Measurements from ENCODE around the gene MMD2.

The MMD2 gene

DNA sequence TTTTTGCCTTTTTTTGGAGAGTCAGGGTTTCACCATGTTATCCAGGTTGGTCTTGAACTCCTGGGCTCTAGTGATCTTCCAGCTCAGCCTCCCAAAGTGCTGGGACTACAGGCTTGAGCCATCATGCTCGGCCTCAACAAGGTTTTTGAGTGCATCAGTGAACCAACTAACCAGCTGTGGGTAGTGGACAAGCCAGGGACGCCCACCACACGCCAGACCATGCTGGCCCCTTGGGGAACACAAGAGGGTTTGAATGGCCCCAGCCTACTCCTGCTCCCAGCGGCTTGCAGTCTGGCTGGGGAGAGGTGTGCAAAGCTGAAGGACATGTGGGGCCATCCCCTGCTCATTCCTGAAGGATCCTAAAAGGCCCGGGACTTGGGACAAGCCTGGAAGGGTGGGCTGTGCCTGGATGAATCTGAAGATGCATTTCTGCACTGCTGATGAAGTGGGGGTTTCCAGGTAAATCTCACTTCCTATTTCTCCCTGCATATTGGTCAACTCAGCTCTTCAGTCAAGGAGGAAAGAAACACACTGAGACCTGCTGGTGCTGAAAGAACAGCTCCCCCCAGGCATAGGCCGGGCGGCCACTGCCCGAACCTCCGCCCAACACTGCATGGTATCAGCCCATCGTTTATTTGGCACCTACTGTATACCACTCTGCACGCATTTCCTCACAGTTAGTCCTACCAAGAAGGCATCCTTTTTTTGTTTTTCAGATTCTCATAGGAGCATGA, 6.9 kb downstream of the MMD2 start:
- peaks cover 12% of the 10 kb centered on the region for H3K27me3 ChIP-seq (ENCODE audit: control insufficient read depth, insufficient read depth, low read length)
- no peak overlapping the region for H3K9ac ChIP-seq (ENCODE audit: low read length)
- no peaks in the 10 kb centered on the region for H3K36me3 ChIP-seq (ENCODE audit: control insufficient read depth, low read depth, low read length)
- H3K27ac ChIP-seq (ENCODE audit: low read length) = no peak overlapping the region
- no peak overlapping the region for H3K4me3 ChIP-seq (ENCODE audit: low read length)
- no peaks in the 10 kb centered on the region for H3K4me1 ChIP-seq (ENCODE audit: control insufficient read depth, low read depth, low read length)
- H3K9me3 ChIP-seq (ENCODE audit: control insufficient read depth, low read depth, low read length) = no peaks in the 10 kb centered on the region

DNA sequence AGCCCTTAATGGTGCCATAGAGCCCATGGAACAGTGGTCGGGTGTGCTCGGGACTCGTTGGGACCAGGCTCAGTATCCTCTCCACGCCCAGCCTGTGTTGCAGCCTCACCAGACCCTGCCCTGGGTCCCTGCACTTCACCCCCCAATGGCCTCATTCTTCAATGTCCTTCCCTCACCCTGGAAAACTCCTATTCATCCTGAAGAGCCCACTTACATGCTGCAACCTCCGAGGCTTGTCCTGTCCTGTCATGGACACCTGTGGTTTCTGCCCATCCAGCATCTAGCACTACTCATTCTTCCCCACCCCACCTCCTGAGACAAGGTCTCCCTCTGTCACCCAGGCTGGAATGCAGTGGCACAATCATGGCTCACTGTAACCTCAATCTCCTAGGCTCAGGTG, 7.7 kb downstream of the MMD2 start:
- peaks cover 7% of the 10 kb centered on the region for H3K27me3 ChIP-seq (ENCODE audit: control insufficient read depth, insufficient read depth, low read length)
- no peaks in the 10 kb centered on the region for H3K9me3 ChIP-seq (ENCODE audit: control insufficient read depth, low read depth, low read length)
- no peaks in the 10 kb centered on the region for H3K4me1 ChIP-seq (ENCODE audit: control insufficient read depth, low read depth, low read length)
- H3K4me3 ChIP-seq (ENCODE audit: low read length) = no peak overlapping the region
- no peak overlapping the region for H3K9ac ChIP-seq (ENCODE audit: low read length)
- H3K36me3 ChIP-seq (ENCODE audit: control insufficient read depth, low read depth, low read length) = no peaks in the 10 kb centered on the region
- no peak overlapping the region for H3K27ac ChIP-seq (ENCODE audit: low read length)

DNA sequence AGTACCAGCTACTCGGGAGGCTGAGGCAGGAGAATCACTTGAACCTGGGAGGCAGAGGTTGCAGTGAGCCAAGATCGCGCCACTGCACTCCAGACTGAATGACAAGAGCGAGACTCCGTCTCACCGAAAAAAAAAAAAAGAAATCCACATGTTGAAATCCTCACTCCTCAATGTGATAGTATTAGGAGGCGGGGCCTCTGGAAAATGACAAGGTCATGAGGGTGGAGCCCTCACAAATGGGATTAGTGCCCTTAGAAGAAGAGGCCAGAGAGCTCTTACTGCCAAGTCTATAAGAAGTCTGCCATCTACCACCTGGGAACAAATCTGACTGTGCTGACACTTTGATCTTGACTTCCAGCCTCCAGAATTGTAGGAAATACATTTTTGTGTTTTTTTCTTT, 10.6 kb downstream of the MMD2 start:
- Histone ChIP-seq H3K36me3 (ENCODE audit: control insufficient read depth, low read depth, low read length) (no peaks in the 10 kb centered on the region), H3K9ac (ENCODE audit: low read length) (no peak overlapping the region), H3K4me1 (ENCODE audit: control insufficient read depth, low read depth, low read length) (no peaks in the 10 kb centered on the region), H3K27ac (ENCODE audit: low read length) (no peak overlapping the region), H3K27me3 (ENCODE audit: control insufficient read depth, insufficient read depth, low read length) (no peaks in the 10 kb centered on the region), H3K9me3 (ENCODE audit: control insufficient read depth, low read depth, low read length) (no peaks in the 10 kb centered on the region), H3K4me3 (ENCODE audit: low read length) (no peak overlapping the region)

DNA sequence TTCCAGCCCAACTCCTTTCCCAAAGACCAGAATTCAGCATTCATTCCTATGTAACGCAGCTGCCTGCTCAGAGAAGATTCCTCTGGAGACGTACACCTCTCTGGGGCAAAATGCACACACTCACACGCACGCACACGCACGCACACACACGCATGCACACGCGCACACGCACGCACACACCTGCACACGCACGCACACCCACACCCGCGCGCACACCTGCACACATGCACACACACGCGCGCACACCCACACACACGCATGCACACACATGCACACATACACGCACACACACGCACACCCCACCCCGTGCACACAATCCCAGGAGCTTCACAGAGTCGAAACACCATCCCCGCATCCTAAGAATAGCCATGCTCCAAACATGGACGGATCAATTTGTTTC, 13.0 kb downstream of the MMD2 start:
- Histone ChIP-seq H3K4me1 (ENCODE audit: control insufficient read depth, low read depth, low read length) (no peaks in the 10 kb centered on the region), H3K36me3 (ENCODE audit: control insufficient read depth, low read depth, low read length) (no peaks in the 10 kb centered on the region), H3K27ac (ENCODE audit: low read length) (no peak overlapping the region), H3K4me3 (ENCODE audit: low read length) (no peak overlapping the region), H3K27me3 (ENCODE audit: control insufficient read depth, insufficient read depth, low read length) (no peaks in the 10 kb centered on the region), H3K9me3 (ENCODE audit: control insufficient read depth, low read depth, low read length) (no peaks in the 10 kb centered on the region), H3K9ac (ENCODE audit: low read length) (no peak overlapping the region)

DNA sequence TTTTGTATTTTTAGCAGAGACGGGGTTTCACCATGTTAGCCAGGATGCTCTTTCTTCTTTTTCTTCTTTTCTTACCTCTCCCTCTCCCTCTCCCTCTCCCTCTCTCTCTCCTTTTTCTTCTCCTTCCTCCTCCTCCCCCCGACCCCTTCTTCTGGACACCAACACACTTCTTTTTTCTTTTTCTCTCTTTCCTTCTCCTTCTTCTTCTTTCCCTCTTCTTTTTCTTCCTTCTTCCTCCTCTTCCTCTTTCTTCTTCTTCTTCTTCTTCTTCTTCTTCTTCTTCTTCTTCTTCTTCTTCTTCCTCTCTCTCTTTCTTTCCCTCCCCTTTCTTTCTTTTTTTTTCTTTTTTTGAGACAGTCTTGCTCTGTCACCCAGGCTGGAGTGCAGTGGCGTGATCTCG, 14.0 kb downstream of the MMD2 start:
- Histone ChIP-seq H3K36me3 (ENCODE audit: control insufficient read depth, low read depth, low read length) (no peaks in the 10 kb centered on the region), H3K9ac (ENCODE audit: low read length) (no peak overlapping the region), H3K4me3 (ENCODE audit: low read length) (no peak overlapping the region), H3K4me1 (ENCODE audit: control insufficient read depth, low read depth, low read length) (no peaks in the 10 kb centered on the region), H3K27me3 (ENCODE audit: control insufficient read depth, insufficient read depth, low read length) (no peaks in the 10 kb centered on the region), H3K27ac (ENCODE audit: low read length) (no peak overlapping the region), H3K9me3 (ENCODE audit: control insufficient read depth, low read depth, low read length) (no peaks in the 10 kb centered on the region)

DNA sequence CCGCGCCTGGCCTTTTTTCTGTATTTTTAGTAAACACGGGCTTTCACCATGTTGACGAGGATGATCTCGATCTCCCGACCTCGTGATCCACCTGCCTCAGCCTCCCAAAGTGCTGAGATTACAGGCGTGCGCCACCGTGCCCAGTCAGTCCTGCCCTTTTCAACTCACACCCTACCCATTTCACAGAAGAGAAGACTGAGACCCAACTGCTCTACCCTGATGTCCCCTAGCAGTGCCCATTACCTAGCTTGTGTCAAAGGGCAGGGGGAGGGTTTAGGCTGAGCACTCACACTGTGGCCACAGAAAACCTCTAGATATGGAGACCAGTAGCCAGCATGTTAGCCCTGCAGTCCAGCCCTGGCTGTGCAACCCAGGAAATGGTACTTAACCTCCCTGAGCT, 15.7 kb downstream of the MMD2 start:
- Histone ChIP-seq H3K9ac (ENCODE audit: low read length) (no peak overlapping the region), H3K4me1 (ENCODE audit: control insufficient read depth, low read depth, low read length) (no peaks in the 10 kb centered on the region), H3K36me3 (ENCODE audit: control insufficient read depth, low read depth, low read length) (no peaks in the 10 kb centered on the region), H3K27ac (ENCODE audit: low read length) (no peak overlapping the region), H3K9me3 (ENCODE audit: control insufficient read depth, low read depth, low read length) (no peaks in the 10 kb centered on the region), H3K27me3 (ENCODE audit: control insufficient read depth, insufficient read depth, low read length) (no peaks in the 10 kb centered on the region), H3K4me3 (ENCODE audit: low read length) (no peak overlapping the region)

DNA sequence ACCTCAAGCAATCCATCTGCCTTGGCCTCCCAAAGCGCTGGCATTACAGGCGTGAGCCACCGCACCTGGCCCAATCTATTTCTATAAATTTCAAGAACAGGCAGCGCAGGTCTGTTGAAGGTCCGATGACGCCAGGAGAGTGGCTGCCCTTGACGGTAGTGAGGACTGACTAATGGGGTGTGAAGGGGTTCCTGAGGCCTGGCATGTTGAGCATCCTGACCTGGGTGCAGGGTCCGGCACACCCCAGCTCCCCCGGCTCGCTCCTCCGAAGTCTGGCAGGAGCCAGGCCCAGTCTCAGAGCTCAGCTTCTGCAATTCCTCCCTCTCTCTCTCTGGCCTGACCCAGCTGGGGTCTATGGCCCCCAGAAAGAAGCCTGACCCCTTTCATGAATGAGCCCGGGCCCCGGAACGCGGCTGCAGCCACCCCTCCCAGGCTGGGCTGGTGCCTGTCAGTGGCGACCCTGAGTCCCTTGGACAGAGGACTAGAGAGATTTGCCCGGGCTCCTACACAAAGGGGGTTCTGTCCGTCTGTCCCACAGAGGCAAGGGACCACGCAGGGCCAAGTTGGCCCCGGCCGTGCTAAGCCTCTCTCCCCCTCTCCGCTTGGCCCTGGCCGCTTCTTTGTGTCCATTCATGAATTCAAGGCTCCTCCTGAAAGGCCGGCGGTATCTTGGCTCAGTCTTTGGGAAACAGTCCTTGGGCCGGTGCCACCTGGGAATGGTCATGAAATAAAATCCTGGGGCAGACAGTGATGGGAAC, 18.8 kb downstream of the MMD2 start:
- no peaks in the 10 kb centered on the region for H3K27me3 ChIP-seq (ENCODE audit: control insufficient read depth, insufficient read depth, low read length)
- no peaks in the 10 kb centered on the region for H3K36me3 ChIP-seq (ENCODE audit: control insufficient read depth, low read depth, low read length)
- H3K4me1 ChIP-seq (ENCODE audit: control insufficient read depth, low read depth, low read length) = no peaks in the 10 kb centered on the region
- no peaks in the 10 kb centered on the region for H3K9me3 ChIP-seq (ENCODE audit: control insufficient read depth, low read depth, low read length)
- H3K27ac ChIP-seq (ENCODE audit: low read length) = no peak overlapping the region
- H3K4me3 ChIP-seq (ENCODE audit: low read length) = no peak overlapping the region
- H3K9ac ChIP-seq (ENCODE audit: low read length) = no peak overlapping the region

DNA sequence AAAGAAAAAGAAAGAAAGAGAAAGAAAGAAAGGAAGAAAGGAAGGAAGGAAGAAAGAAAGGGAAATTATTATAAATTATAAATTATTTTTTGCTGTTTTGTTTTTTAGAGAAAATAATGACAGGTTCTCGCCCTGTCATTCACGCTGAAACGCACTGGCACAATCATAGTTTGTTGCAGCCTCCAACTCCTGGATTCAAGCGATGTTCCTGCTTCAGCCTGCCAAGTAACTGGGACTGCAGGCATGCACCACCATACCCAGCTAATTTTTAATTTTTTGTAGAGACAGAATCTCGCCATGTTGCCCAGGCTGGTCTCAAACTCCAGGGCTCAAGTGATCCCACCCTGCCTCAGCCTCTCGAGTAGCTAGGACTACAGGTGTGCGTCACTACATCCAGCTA, 21.6 kb downstream of the MMD2 start:
- no peak overlapping the region for H3K27ac ChIP-seq (ENCODE audit: low read length)
- no peaks in the 10 kb centered on the region for H3K4me1 ChIP-seq (ENCODE audit: control insufficient read depth, low read depth, low read length)
- H3K36me3 ChIP-seq (ENCODE audit: control insufficient read depth, low read depth, low read length) = no peaks in the 10 kb centered on the region

DNA sequence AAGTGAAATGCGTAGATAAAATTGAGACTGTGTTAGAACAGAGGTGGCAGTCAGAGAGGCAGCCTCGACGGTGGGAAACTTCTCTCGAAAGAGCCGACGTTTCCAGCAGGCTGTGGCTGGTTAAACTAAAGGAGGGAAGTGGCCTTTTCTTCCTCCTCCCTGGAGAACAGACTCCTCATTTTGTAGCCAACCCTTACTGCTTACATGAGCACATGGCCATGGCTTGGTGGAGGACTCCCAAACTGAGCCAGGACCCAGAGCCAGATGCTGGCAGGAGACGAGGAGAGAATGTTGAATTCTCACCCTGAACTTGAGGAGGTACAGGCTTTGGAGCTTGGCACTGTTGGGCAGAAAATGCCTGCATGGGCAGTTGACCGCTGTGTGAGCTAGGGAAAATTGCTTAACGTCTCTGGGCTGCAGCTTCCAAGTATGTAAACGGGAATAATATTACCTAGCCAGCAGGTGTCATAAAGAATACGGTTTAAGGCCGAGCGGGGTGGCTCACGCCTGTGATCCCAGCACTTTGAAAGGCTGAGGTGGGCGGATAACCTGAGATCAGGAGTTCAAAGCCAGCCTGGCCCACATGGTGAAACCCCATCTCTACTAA, 24.5 kb downstream of the MMD2 start:
- H3K9ac ChIP-seq (ENCODE audit: low read length) = no peak overlapping the region
- peaks cover 3% of the 10 kb centered on the region for H3K4me1 ChIP-seq (ENCODE audit: control insufficient read depth, low read depth, low read length)
- no peaks in the 10 kb centered on the region for H3K9me3 ChIP-seq (ENCODE audit: control insufficient read depth, low read depth, low read length)
- H3K4me3 ChIP-seq (ENCODE audit: low read length) = no peak overlapping the region
- no peak overlapping the region for H3K27ac ChIP-seq (ENCODE audit: low read length)
- H3K27me3 ChIP-seq (ENCODE audit: control insufficient read depth, insufficient read depth, low read length) = no peaks in the 10 kb centered on the region
- no peaks in the 10 kb centered on the region for H3K36me3 ChIP-seq (ENCODE audit: control insufficient read depth, low read depth, low read length)

More for the DNA sequence above, 21.6 kb downstream of the MMD2 start:
- Histone ChIP-seq H3K27me3 (ENCODE audit: control insufficient read depth, insufficient read depth, low read length) (no peaks in the 10 kb centered on the region), H3K4me3 (ENCODE audit: low read length) (no peak overlapping the region), H3K9ac (ENCODE audit: low read length) (no peak overlapping the region), H3K9me3 (ENCODE audit: control insufficient read depth, low read depth, low read length) (no peaks in the 10 kb centered on the region)

DNA sequence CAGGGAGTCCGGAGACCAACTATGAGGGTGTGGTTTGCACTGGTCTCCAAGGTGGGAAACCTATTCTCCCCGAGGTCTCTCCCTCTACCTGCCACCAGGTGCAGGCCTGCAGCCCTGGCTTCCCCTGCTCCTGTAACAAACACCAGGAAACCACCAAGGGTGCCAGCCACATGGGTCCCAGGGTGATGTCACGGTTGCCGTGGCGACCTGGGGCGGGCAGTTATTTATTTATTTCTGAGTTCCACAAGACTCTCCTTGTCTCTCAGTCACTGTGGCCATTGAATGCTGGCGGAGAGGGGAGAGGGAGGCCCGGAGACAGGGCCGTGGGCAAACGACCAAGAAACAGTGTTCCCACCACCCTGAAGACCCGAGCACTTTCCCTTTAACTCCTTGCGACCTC, 27.0 kb downstream of the MMD2 start:
- Histone ChIP-seq H3K9me3 (ENCODE audit: control insufficient read depth, low read depth, low read length) (no peaks in the 10 kb centered on the region), H3K4me3 (ENCODE audit: low read length) (no peak overlapping the region), H3K27me3 (ENCODE audit: control insufficient read depth, insufficient read depth, low read length) (no peaks in the 10 kb centered on the region), H3K9ac (ENCODE audit: low read length) (no peak overlapping the region), H3K4me1 (ENCODE audit: control insufficient read depth, low read depth, low read length) (peaks cover 3% of the 10 kb centered on the region), H3K27ac (ENCODE audit: low read length) (no peak overlapping the region), H3K36me3 (ENCODE audit: control insufficient read depth, low read depth, low read length) (no peaks in the 10 kb centered on the region)

DNA sequence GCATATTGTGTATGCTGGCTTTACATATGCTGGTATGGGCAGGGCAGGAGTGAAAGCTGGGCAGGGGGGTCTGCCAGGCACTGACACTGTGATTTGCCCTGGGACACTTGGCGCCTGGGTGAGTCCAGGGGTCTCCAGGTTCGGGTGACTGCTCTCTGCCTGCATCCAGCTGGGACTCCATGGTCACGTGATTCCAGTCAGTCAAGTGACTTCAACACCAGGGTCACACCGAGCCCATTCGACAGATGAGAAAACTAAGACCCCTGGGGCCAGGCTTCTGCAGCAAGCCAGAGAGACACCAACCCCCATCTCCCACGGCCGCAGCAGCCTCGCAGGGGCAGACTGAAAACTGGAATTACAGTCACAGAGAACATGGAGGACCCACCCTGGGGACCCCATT, 30.0 kb downstream of the MMD2 start:
- H3K27me3 ChIP-seq (ENCODE audit: control insufficient read depth, insufficient read depth, low read length) = no peaks in the 10 kb centered on the region
- H3K4me1 ChIP-seq (ENCODE audit: control insufficient read depth, low read depth, low read length) = peaks cover 3% of the 10 kb centered on the region
- H3K9me3 ChIP-seq (ENCODE audit: control insufficient read depth, low read depth, low read length) = no peaks in the 10 kb centered on the region
- no peaks in the 10 kb centered on the region for H3K36me3 ChIP-seq (ENCODE audit: control insufficient read depth, low read depth, low read length)
- no peak overlapping the region for H3K9ac ChIP-seq (ENCODE audit: low read length)
- no peak overlapping the region for H3K4me3 ChIP-seq (ENCODE audit: low read length)
- H3K27ac ChIP-seq (ENCODE audit: low read length) = no peak overlapping the region

All from iPS-18a (cell line).